CD8-positive, alpha-beta memory T cell (primary cell): ENCODE data around the gene SSC4D. TPM values are rescaled to one million over a fixed set of nuclear protein-coding genes. Genes with fewer than 3 reads are reported as not detected.
A peak's percentile ranks its signal among the peaks of the same experiment; 100 is the strongest.
"Not testable (repeated sequence)": the region's sequence is repeated elsewhere in the genome, so short reads cannot be mapped to it uniquely, and the experiment has no call there.

Experiments used
- CTCF ChIA-PET: fragments of 350-600 bp; sonication (Branson Sonifier 250); formaldehyde crosslinking; loops from one replicate; lab custom pipeline; 2021; ENCODE audit warnings: antibody characterized with exemption; lab: Charles Lee
- POLR2A ChIA-PET: fragments of 350-600 bp; sonication (Branson Sonifier 250); formaldehyde crosslinking; loops from one replicate; lab custom pipeline; 2021; ENCODE audit warnings: antibody characterized with exemption; lab: Charles Lee
- DNase-seq, 5 donors: peaks; one replicate each; pipeline versions ENCODE4 v3.0.0 to v3.0.0-alpha.2; 2020 to 2022; ENCODE audit warnings: mixed read lengths in 1 of 5
- H3K27ac ChIP-seq: one replicate; pipeline ENCODE4 v1.7.0; 2013; ENCODE audit warnings: low read depth, mild to moderate bottlenecking, low read length, moderate library complexity
- H3K27me3 ChIP-seq: 2 replicates; pipeline ENCODE4 v1.7.0; 2013; ENCODE audit warnings: low read length, mild to moderate bottlenecking; ENCODE audit not compliant: insufficient read depth, poor library complexity, severe bottlenecking
- H3K36me3 ChIP-seq: 2 replicates; pipeline ENCODE4 v1.7.0; 2013; ENCODE audit warnings: mild to moderate bottlenecking, low read length, moderate library complexity; ENCODE audit not compliant: insufficient read depth
- H3K4me1 ChIP-seq: 2 replicates; pipeline ENCODE4 v1.7.0; 2013; ENCODE audit warnings: mild to moderate bottlenecking, low read length, moderate library complexity; ENCODE audit not compliant: insufficient read depth
- H3K4me3 ChIP-seq: 2 replicates; pipeline ENCODE4 v1.7.0; 2013; ENCODE audit warnings: mild to moderate bottlenecking, low read length
- H3K9me3 ChIP-seq: 2 replicates; pipeline ENCODE4 v1.7.0; 2013; ENCODE audit warnings: mild to moderate bottlenecking, low read length
- H3K27ac Mint-ChIP-seq, 8 donors: one replicate each; pipeline ENCODE4 v1.8.0; 2020 to 2021; ENCODE audit warnings: mixed read lengths in 8 of 8, mild to moderate bottlenecking in 6 of 8, inconsistent platforms in 3 of 8, moderate library complexity in 3 of 8
- H3K27me3 Mint-ChIP-seq, 2 donors: one replicate each; pipeline ENCODE4 v1.8.0; 2020 to 2021; ENCODE audit warnings: mixed read lengths in 2 of 2, mild to moderate bottlenecking in 1 of 2, moderate library complexity in 1 of 2
- H3K36me3 Mint-ChIP-seq, 3 donors: one replicate each; pipeline ENCODE4 v1.8.0; 2020 to 2021; ENCODE audit warnings: mixed read lengths in 3 of 3, inconsistent platforms in 1 of 3, mild to moderate bottlenecking in 1 of 3
- H3K4me1 Mint-ChIP-seq, 3 donors: one replicate each; pipeline ENCODE4 v1.8.0; 2020 to 2021; ENCODE audit warnings: mixed read lengths in 3 of 3, inconsistent platforms in 1 of 3, mild to moderate bottlenecking in 1 of 3
- H3K4me3 Mint-ChIP-seq, 7 donors: one replicate each; pipeline ENCODE4 v1.8.0; 2020 to 2021; ENCODE audit warnings: mixed read lengths in 7 of 7, mild to moderate bottlenecking in 6 of 7, moderate library complexity in 4 of 7, inconsistent platforms in 2 of 7
- H3K9me3 Mint-ChIP-seq, 5 donors: one replicate each; pipeline ENCODE4 v1.8.0; 2020 to 2022; ENCODE audit warnings: mixed read lengths in 5 of 5, mild to moderate bottlenecking in 3 of 5, moderate library complexity in 2 of 5, inconsistent platforms in 1 of 5
- polyA plus RNA-seq: library from polyadenylated mRNA; unstranded; fragments of 300-500 nt; fragmentation: Illumina TruSeq; gene quantifications from one replicate; pipeline ENCODE4 v1.2.3, GENCODE V29; 2021
- total RNA-seq, 2 experiments: library from RNA; stranded (reverse); gene quantifications; one replicate each; pipeline ENCODE4 v1.2.3, GENCODE V29; 2021

The SSC4D gene
- total and polyA plus RNA-seq, 3 experiments from 2014 or later = 0.17 to 0.55 (median 0.35) TPM

DNA sequence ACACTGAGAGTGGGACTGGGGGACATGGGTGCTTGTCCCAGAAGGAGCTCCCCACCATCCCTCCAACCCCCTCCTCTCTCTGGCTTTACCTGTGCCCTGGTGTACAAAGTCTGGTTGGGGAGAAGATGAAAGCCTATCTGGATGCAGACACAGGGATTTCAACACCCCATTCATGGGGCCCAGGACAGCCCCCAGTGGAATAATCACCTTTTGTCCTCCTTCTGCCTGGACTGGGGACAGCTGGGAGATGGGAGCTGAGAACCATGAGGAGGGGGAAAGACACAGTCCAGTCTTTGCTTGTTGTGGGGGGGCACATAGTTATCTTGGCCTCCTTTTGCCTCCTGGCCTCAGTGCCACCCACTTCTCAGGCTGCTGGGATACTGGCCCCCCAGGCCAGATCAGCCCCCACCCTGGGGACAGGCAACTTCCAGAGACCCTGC lies 1.4 kb downstream of the SSC4D start:
- no peaks in the 10 kb centered on the region for H3K4me1 ChIP-seq
- ChIA-PET POLR2A (no interaction called here), CTCF (no interaction called here)
- Mint-ChIP-seq H3K4me3 (no peak overlapping the region), H3K4me1 (no peaks in the 10 kb centered on the region), H3K36me3 (peaks cover 0 to 2% (median 0%) of the 10 kb centered on the region in 3 donors), H3K9me3 (no peaks in the 10 kb centered on the region), H3K27ac (no peak overlapping the region), H3K27me3 (peaks cover 0 to 2% of the 10 kb centered on the region in 2 donors)
- H3K4me3 ChIP-seq = no peak overlapping the region
- H3K27me3 ChIP-seq = no peaks in the 10 kb centered on the region
- no peaks in the 10 kb centered on the region for H3K9me3 ChIP-seq
- no peaks in the 10 kb centered on the region for H3K36me3 ChIP-seq
- no peak for DNase-seq
- H3K27ac ChIP-seq = no peak overlapping the region

- Mint-ChIP-seq H3K9me3 (no peaks in the 10 kb centered on the region), H3K4me1 (no peaks in the 10 kb centered on the region), H3K27ac (peak overlapping the region in 1 of 8 donors; percentile 62), H3K36me3 (peaks cover 0 to 2% (median 0%) of the 10 kb centered on the region in 3 donors), H3K27me3 (peaks cover 0 to 2% of the 10 kb centered on the region in 2 donors), H3K4me3 (no peak overlapping the region)
- no peaks in the 10 kb centered on the region for H3K36me3 ChIP-seq
- H3K4me1 ChIP-seq = no peaks in the 10 kb centered on the region
- ChIA-PET CTCF (no interaction called here), POLR2A (no interaction called here)
- H3K4me3 ChIP-seq = no peak overlapping the region
- H3K27ac ChIP-seq = no peak overlapping the region
- DNase-seq = no peak
- no peaks in the 10 kb centered on the region for H3K27me3 ChIP-seq
- H3K9me3 ChIP-seq = no peaks in the 10 kb centered on the region
Observed at GRCh38 chr7:76407718-76408117, 1.8 kb downstream of the SSC4D start.

- H3K4me1 ChIP-seq = no peaks in the 10 kb centered on the region
- Mint-ChIP-seq H3K36me3 (peaks cover 0 to 2% (median 0%) of the 10 kb centered on the region in 3 donors), H3K27ac (no peak overlapping the region), H3K4me3 (no peak overlapping the region), H3K4me1 (no peaks in the 10 kb centered on the region), H3K9me3 (no peaks in the 10 kb centered on the region), H3K27me3 (no peaks in the 10 kb centered on the region)
- H3K27me3 ChIP-seq = no peaks in the 10 kb centered on the region
- H3K4me3 ChIP-seq = no peak overlapping the region
- H3K36me3 ChIP-seq = no peaks in the 10 kb centered on the region
- H3K27ac ChIP-seq = no peak overlapping the region
- ChIA-PET CTCF (interaction anchor here (1.0 kb wide), 1 partner anchor 842 kb away, joined by 5 read pairs; no protein-coding TSS in a partner anchor), POLR2A (no interaction called here)
- H3K9me3 ChIP-seq = no peaks in the 10 kb centered on the region
- DNase-seq = no peak
Observed at GRCh38 chr7:76405738-76406137, 3.8 kb downstream of the SSC4D start.

DNA sequence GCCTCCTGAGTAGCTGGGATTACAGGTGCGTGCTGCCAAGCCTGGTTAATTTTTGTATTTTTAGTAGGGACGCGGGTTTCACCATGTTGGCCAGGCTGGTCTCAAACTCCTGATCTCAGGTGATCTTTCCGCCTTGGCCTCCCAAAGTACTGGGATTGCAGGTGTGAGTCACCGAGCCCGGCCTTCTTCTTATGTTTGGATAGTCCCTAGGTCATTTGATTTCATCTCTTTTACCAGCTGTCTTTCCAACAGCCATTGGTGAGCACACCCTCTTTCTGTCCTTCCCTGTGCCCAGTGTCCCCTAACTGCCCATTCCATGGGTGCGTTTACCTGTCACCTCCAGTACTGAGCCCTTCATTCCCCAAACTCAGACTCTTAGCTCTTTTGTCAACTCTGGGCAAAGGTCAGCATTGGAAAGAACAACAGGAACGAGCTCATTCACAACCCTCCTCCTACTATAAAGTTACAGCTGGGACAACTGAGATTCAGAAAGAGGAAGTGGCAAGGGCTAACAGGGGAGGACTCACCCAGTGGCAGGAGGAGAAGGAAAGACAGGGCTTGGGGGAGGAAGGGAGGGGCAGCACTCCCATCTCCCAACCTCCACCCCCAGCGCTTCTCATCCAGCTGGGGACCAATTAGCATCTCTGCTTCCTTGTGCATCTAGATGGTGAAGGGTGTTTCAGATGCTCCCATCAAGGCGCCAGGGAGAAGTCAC lies 5.6 kb downstream of the SSC4D start:
- H3K27ac Mint-ChIP-seq = no peak overlapping the region
- Histone ChIP-seq H3K27me3 (no peaks in the 10 kb centered on the region), H3K36me3 (no peaks in the 10 kb centered on the region), H3K9me3 (no peaks in the 10 kb centered on the region), H3K27ac (no peak overlapping the region), H3K4me3 (no peak overlapping the region), H3K4me1 (no peaks in the 10 kb centered on the region)
- peaks cover 0 to 2% (median 0%) of the 10 kb centered on the region in 3 donors for H3K36me3 Mint-ChIP-seq
- no peaks in the 10 kb centered on the region for H3K27me3 Mint-ChIP-seq
- ChIA-PET CTCF (no interaction called here), POLR2A (no interaction called here)
- H3K4me1 Mint-ChIP-seq = no peaks in the 10 kb centered on the region
- H3K9me3 Mint-ChIP-seq = no peaks in the 10 kb centered on the region
- no peak for DNase-seq
- no peak overlapping the region for H3K4me3 Mint-ChIP-seq

GRCh38 chr7:76403097-76403496 lies 6.4 kb downstream of the SSC4D start:
- H3K4me1 ChIP-seq, POLR2A ChIA-PET: not testable (repeated sequence)

GRCh38 chr7:76400248-76400647 lies 9.2 kb downstream of the SSC4D start:
- no peaks in the 10 kb centered on the region for H3K27me3 Mint-ChIP-seq
- H3K9me3 ChIP-seq = no peaks in the 10 kb centered on the region
- no peak overlapping the region for H3K27ac ChIP-seq
- peaks cover 8% of the 10 kb centered on the region for H3K4me1 ChIP-seq
- POLR2A ChIA-PET = no interaction called here
- H3K4me3 ChIP-seq = no peak overlapping the region
- peaks cover 0 to 2% (median 0%) of the 10 kb centered on the region in 3 donors for H3K36me3 Mint-ChIP-seq
- no peaks in the 10 kb centered on the region for H3K36me3 ChIP-seq
- CTCF ChIA-PET = no interaction called here
- H3K4me1 Mint-ChIP-seq = peaks cover 4 to 20% (median 15%) of the 10 kb centered on the region in 3 donors
- no peaks in the 10 kb centered on the region for H3K27me3 ChIP-seq
- H3K9me3 Mint-ChIP-seq = no peaks in the 10 kb centered on the region
- no peak overlapping the region for H3K4me3 Mint-ChIP-seq
- no peak overlapping the region for H3K27ac Mint-ChIP-seq
- no peak for DNase-seq

More at GRCh38 chr7:76403097-76403496, 6.4 kb downstream of the SSC4D start:
- H3K4me3 Mint-ChIP-seq, H3K4me1 Mint-ChIP-seq, H3K27me3 ChIP-seq, H3K36me3 ChIP-seq, H3K27me3 Mint-ChIP-seq, DNase-seq, H3K36me3 Mint-ChIP-seq, H3K27ac Mint-ChIP-seq, CTCF ChIA-PET, H3K9me3 Mint-ChIP-seq, H3K4me3 ChIP-seq, H3K9me3 ChIP-seq, H3K27ac ChIP-seq: not testable (repeated sequence)

DNA sequence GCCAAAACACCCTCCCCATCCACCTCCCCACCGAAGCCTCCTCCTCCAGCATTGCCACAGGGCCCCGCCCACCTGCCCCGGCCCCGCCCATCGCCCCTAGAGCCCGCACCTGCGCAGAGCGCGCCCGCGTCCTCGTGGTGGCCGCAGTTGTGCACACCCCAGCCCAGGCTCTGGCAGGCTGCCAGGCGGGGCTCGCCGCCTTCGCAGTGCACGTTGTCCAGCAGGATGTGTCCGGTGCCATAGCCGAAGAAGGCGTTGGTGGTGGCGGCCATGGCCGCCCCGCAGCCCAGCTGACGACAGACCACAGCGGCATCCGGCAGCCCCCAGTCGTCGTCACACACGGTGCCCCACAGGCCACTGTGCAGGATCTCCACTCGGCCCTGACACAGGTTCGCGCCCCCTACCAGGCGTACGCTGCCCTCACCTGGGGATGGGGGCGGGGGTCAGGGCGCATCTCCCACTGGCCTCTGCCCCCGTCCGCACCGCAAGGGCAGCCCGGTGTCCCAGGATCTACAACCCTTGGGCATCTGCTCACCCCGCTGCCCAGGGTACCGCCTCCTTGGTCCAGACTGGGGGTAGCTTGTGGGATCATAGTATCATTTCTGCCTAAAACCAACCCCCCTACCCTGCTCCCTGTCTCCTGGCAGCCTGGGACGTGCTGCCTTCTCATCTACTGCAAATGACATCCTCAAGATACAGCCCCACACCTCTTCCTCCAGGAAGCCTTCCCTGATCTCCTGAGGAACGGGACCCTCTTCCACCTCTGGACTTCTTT lies 11.9 kb downstream of the SSC4D start:
- Mint-ChIP-seq H3K9me3 (no peaks in the 10 kb centered on the region), H3K4me1 (peaks cover 10 to 29% (median 19%) of the 10 kb centered on the region in 3 donors), H3K36me3 (peaks cover 0 to 3% (median 0%) of the 10 kb centered on the region in 3 donors), H3K27me3 (peaks cover 0 to 2% of the 10 kb centered on the region in 2 donors), H3K4me3 (peak overlapping the region; percentile 71 to 83 (median 75)), H3K27ac (peak overlapping the region; percentile 4 to 74 (median 43))
- Histone ChIP-seq H3K4me3 (peak overlapping the region; percentile 59), H3K27me3 (no peaks in the 10 kb centered on the region), H3K4me1 (peaks cover 18% of the 10 kb centered on the region), H3K27ac (peak overlapping the region; percentile 48), H3K36me3 (no peaks in the 10 kb centered on the region), H3K9me3 (no peaks in the 10 kb centered on the region)
- POLR2A ChIA-PET = interaction anchor here (0.6 kb wide), 1 partner anchor 1252 kb away, joined by 3 read pairs; no protein-coding TSS in a partner anchor
- CTCF ChIA-PET = no interaction called here
- peak; percentile 65 to 86 (median 74) for DNase-seq

DNA sequence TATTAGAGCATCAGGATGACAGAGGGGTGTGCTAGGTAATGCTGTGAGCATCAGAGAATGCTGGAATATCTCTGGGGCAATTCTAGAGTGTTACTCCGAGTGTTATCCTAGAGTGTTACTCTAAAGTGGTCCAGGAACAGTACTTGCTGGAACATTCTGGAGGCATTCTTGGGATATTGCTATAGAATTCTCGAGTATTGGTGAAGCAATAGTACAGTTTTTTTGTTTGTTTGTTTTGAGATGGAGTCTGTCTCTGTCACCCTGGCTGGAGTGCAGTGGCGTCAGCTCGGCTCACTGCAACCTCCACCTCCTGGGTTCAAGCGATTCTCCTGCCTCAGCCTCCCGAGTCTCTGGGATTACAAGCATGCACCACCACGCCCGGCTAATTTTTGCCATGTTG lies 12.6 kb downstream of the SSC4D start:
- Histone ChIP-seq H3K4me3 (peak overlapping the region; percentile 59), H3K36me3 (no peaks in the 10 kb centered on the region), H3K4me1 (peaks cover 21% of the 10 kb centered on the region), H3K9me3 (no peaks in the 10 kb centered on the region), H3K27me3 (no peaks in the 10 kb centered on the region), H3K27ac (peak overlapping the region; percentile 32)
- H3K27ac Mint-ChIP-seq = peak overlapping the region in 2 of 8 donors; percentile 39 to 47
- peaks cover 10 to 31% (median 22%) of the 10 kb centered on the region in 3 donors for H3K4me1 Mint-ChIP-seq
- peaks cover 0 to 3% (median 0%) of the 10 kb centered on the region in 3 donors for H3K36me3 Mint-ChIP-seq
- ChIA-PET CTCF (no interaction called here), POLR2A (no interaction called here)
- peaks cover 0 to 2% of the 10 kb centered on the region in 2 donors for H3K27me3 Mint-ChIP-seq
- DNase-seq = no peak
- H3K4me3 Mint-ChIP-seq = peak overlapping the region; percentile 68 to 77 (median 71)
- no peaks in the 10 kb centered on the region for H3K9me3 Mint-ChIP-seq
